GM23338 (cell line): ENCODE results near the gene NEURL1B. TPM values are rescaled to one million over a fixed set of nuclear protein-coding genes. Genes with fewer than 3 reads are reported as not detected.

Experiments
- ATAC-seq: fragments of 200-7000 bp; cut with Tn5 transposase; 3 replicates; pipeline ENCODE4 v1.9.1; 2020
- DNase-seq: peaks from one replicate; pipeline ENCODE4 v3.0.0-alpha.2; 2015; ENCODE audit warnings: low spot score
- H2AFZ ChIP-seq: fragments of 200-600 bp; sonication (generic); 2 replicates; pipeline ENCODE4 v1.8.0; 2016; ENCODE audit warnings: antibody characterized with exemption, mild to moderate bottlenecking, moderate library complexity
- H3F3A ChIP-seq: fragments of 200-600 bp; sonication (generic); replicated peaks from 2 replicates; pipeline ENCODE4 v1.8.0; 2017; ENCODE audit warnings: antibody characterized with exemption, mixed run types, low read depth
- H3K27ac ChIP-seq: fragments of 200-600 bp; sonication (generic); 2 replicates; pipeline ENCODE4 v1.6.1; 2016; ENCODE audit warnings: low read depth
- H3K27me3 ChIP-seq: fragments of 200-600 bp; sonication (generic); 2 replicates; pipeline ENCODE4 v1.8.0; 2016; ENCODE audit warnings: mild to moderate bottlenecking, mixed run types, moderate library complexity; ENCODE audit not compliant: insufficient read depth
- H3K36me3 ChIP-seq: fragments of 200-600 bp; sonication (generic); 2 replicates; pipeline ENCODE4 v1.8.0; 2016; ENCODE audit warnings: mild to moderate bottlenecking; ENCODE audit not compliant: insufficient read depth
- H3K4me1 ChIP-seq: fragments of 200-600 bp; sonication (generic); 2 replicates; pipeline ENCODE4 v1.8.0; 2016; ENCODE audit warnings: mild to moderate bottlenecking, moderate library complexity; ENCODE audit not compliant: insufficient read depth
- H3K4me2 ChIP-seq: fragments of 200-600 bp; sonication (generic); 2 replicates; pipeline ENCODE4 v1.7.1; 2017; ENCODE audit warnings: mixed run types
- H3K4me3 ChIP-seq: fragments of 200-600 bp; sonication (generic); 2 replicates; pipeline ENCODE4 v1.6.1; 2016; ENCODE audit warnings: mixed run types
- H3K79me2 ChIP-seq: fragments of 200-600 bp; sonication (generic); replicated peaks from 2 replicates; pipeline ENCODE4 v1.8.0; 2017; ENCODE audit warnings: mild to moderate bottlenecking; ENCODE audit not compliant: insufficient read depth
- H3K9me2 ChIP-seq: fragments of 200-600 bp; sonication (generic); 2 replicates; pipeline ENCODE4 v1.8.0; 2017; ENCODE audit not compliant: insufficient read depth
- H4K20me1 ChIP-seq: fragments of 200-600 bp; sonication (generic); replicated peaks from 2 replicates; pipeline ENCODE4 v1.8.0; 2017; ENCODE audit warnings: mild to moderate bottlenecking; ENCODE audit not compliant: insufficient read depth
- H3K27ac Mint-ChIP-seq: 2 replicates; pipeline ENCODE4 v1.8.0; 2020; ENCODE audit warnings: inconsistent platforms, mild to moderate bottlenecking, moderate library complexity, mixed read lengths
- H3K27me3 Mint-ChIP-seq: 3 replicates; pipeline ENCODE4 v1.8.0; 2022; ENCODE audit warnings: low read depth, mild to moderate bottlenecking, moderate library complexity, mixed read lengths, inconsistent platforms; ENCODE audit not compliant: insufficient read depth, poor library complexity
- H3K36me3 Mint-ChIP-seq: 3 replicates; pipeline ENCODE4 v1.8.0; 2021; ENCODE audit warnings: low read depth, mild to moderate bottlenecking, inconsistent platforms, moderate library complexity, mixed read lengths
- H3K4me1 Mint-ChIP-seq: 3 replicates; pipeline ENCODE4 v1.8.0; 2020; ENCODE audit warnings: mild to moderate bottlenecking, inconsistent platforms, mixed read lengths
- H3K4me3 Mint-ChIP-seq: 3 replicates; pipeline ENCODE4 v1.8.0; 2021; ENCODE audit warnings: moderate library complexity, mild to moderate bottlenecking, inconsistent platforms, mixed read lengths
- H3K9me3 Mint-ChIP-seq: 3 replicates; pipeline ENCODE4 v1.8.0; 2020; ENCODE audit warnings: moderate library complexity, mild to moderate bottlenecking, inconsistent platforms, mixed read lengths
- CREB1 ChIP-seq: fragments of 250-450 bp; sonication (Bioruptor Pico); IDR thresholded peaks from 2 replicates; pipeline ENCODE4 v1.5.0; 2020; ENCODE audit warnings: low read depth, mild to moderate bottlenecking, moderate library complexity
- NANOG ChIP-seq: IDR thresholded peaks from 2 replicates; pipeline ENCODE4 v1.6.1; 2016; ENCODE audit warnings: antibody characterized with exemption, borderline replicate concordance
- POLR2AphosphoS5 ChIP-seq: IDR thresholded peaks from 2 replicates; pipeline ENCODE4 v1.6.1; 2016; ENCODE audit warnings: antibody characterized with exemption, low read depth
- ZNF114 ChIP-seq: fragments of 250-450 bp; sonication (Bioruptor Pico); IDR thresholded peaks from 2 replicates; pipeline ENCODE4 v1.5.0; 2020; ENCODE audit warnings: mild to moderate bottlenecking, moderate library complexity
- ZNF331 ChIP-seq: fragments of 250-450 bp; sonication (Bioruptor Pico); IDR thresholded peaks from 2 replicates; pipeline ENCODE4 v1.5.0; 2020; ENCODE audit warnings: low read depth, mild to moderate bottlenecking, moderate library complexity
- polyA plus RNA-seq: library from polyadenylated mRNA; unstranded; fragments of >200 nt; fragmentation: Nextera tagmentation; extraction: Ambion mirVana; gene quantifications from 2 replicates; pipeline ENCODE4 v1.2.1, GENCODE V29; 2016
- total RNA-seq: library from RNA; depleted of rRNA; stranded (reverse); fragments of >200 nt; shearing (Covaris generic); gene quantifications from 2 replicates; pipeline ENCODE4 v1.2.3, GENCODE V29; 2014
- TF ChIP-seq, protein P1 (sequence below): IDR thresholded peaks from one replicate; pipeline ENCODE4 v1.6.1; 2018; ENCODE audit warnings: antibody characterized with exemption; ENCODE audit not compliant: unreplicated experiment
- TF ChIP-seq, protein P2 (sequence below): fragments of 250-450 bp; sonication (Bioruptor Pico); IDR thresholded peaks from 2 replicates; pipeline ENCODE4 v1.5.0; 2020; ENCODE audit warnings: mild to moderate bottlenecking, moderate library complexity
- TF ChIP-seq, protein P3 (sequence below): IDR thresholded peaks from 2 replicates; pipeline ENCODE4 v1.6.1; 2016; ENCODE audit warnings: antibody characterized with exemption

The NEURL1B gene
- total and polyA plus RNA-seq, 2 experiments from 2014 or later: 1.9 to 13.3 TPM

DNA sequence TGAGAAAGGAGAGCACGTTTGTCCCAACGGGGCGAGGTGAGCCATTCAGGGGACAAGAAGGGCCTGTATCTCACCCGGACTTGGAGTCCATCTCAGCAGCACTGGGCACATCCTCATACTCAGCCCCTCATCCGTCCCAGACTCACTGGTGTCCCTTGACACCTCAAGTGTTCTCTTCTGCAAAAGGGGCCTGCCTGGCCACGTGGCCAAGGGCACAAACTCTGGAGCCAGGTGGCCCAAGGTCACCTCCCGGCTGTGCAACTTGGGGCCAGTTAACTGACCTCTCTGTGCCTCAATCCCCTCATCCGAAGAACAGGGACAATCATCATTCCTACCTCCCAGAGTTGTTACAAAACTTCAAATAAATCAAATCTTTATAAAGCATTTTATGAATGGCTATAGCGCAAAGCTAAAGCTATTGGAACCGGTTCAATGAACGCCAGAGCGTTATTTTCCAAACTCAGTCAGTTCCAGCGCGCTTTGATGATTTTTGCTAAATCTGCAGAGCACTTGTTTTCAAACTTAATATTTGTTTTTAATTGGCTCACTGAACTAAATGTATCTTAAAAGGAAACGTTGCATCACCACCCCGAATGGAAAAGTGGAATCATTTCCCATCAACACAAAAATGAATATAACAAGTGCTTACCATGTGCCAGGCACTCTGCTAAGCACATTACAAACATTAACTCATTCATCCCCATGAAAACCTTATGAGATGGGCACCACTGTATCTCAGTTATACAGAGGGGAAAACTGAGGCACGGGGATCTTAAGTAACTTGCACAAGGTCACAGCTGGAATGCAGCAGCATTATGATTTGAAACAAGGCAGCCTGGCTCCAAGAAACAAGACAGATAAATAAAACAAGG, 80.6 kb downstream of the NEURL1B start:
- ATAC-seq (no peak), DNase-seq (no peak)
- no peak overlapping the region for H3K27ac Mint-ChIP-seq
- peaks cover 10% of the 10 kb centered on the region for H3K27me3 Mint-ChIP-seq
- Histone ChIP-seq H3K27me3 (peaks cover 12% of the 10 kb centered on the region; the same call in 1 of the 2 replicates), H4K20me1 (no peaks in the 10 kb centered on the region; the same call in 1 of the 2 replicates), H3K36me3 (no peaks in the 10 kb centered on the region), H3F3A (no peaks in the 10 kb centered on the region), H3K4me3 (no peak overlapping the region), H3K4me1 (peaks cover 4% of the 10 kb centered on the region; the same call in 1 of the 2 replicates), H3K4me2 (no peak overlapping the region), H3K27ac (no peak overlapping the region), H3K9me2 (0 out of 2 replicates have a peak, but pooled peaks cover 6% of the 10 kb centered on the region), H3K79me2 (no peaks in the 10 kb centered on the region), H2AFZ (no peak overlapping the region)
- no peak for TF ChIP-seq ZNF114 (CRISPR knock-in tag)
- TF ChIP-seq, protein P1, sequence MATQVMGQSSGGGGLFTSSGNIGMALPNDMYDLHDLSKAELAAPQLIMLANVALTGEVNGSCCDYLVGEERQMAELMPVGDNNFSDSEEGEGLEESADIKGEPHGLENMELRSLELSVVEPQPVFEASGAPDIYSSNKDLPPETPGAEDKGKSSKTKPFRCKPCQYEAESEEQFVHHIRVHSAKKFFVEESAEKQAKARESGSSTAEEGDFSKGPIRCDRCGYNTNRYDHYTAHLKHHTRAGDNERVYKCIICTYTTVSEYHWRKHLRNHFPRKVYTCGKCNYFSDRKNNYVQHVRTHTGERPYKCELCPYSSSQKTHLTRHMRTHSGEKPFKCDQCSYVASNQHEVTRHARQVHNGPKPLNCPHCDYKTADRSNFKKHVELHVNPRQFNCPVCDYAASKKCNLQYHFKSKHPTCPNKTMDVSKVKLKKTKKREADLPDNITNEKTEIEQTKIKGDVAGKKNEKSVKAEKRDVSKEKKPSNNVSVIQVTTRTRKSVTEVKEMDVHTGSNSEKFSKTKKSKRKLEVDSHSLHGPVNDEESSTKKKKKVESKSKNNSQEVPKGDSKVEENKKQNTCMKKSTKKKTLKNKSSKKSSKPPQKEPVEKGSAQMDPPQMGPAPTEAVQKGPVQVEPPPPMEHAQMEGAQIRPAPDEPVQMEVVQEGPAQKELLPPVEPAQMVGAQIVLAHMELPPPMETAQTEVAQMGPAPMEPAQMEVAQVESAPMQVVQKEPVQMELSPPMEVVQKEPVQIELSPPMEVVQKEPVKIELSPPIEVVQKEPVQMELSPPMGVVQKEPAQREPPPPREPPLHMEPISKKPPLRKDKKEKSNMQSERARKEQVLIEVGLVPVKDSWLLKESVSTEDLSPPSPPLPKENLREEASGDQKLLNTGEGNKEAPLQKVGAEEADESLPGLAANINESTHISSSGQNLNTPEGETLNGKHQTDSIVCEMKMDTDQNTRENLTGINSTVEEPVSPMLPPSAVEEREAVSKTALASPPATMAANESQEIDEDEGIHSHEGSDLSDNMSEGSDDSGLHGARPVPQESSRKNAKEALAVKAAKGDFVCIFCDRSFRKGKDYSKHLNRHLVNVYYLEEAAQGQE: no peak
- H3K9me3 Mint-ChIP-seq: no peaks in the 10 kb centered on the region; the same call in 2 of the 3 replicates
- peaks cover 2% of the 10 kb centered on the region; the same call in 1 of the 3 replicates for H3K4me1 Mint-ChIP-seq
- no peak overlapping the region for H3K4me3 Mint-ChIP-seq
- no peaks in the 10 kb centered on the region for H3K36me3 Mint-ChIP-seq

DNA sequence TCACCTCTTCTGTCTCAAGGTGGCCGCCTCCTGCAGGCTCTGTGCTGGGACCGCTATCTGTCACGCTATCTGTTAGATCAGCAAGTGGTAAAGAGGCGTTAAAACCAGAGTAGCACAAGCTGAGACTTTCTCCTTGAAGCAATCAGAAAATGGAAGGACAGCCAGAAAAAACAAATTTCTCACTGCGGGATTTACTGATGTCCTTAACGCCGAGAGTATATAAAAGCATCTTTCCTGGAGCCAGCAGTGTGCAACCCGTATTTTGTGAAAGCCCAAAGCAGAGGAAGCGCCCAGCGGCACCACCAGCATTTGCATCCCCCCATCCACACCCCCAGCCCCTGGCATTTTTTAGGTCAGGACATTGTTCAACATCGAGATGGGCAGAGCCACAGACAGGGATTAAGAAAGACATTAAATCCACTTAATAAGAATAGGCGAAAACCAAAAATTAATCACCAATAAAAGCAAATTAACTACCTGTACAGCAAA, 81.3 kb downstream of the NEURL1B start:
- no peak overlapping the region for H3K4me3 Mint-ChIP-seq
- Histone ChIP-seq H3K79me2 (no peaks in the 10 kb centered on the region), H3K4me3 (no peak overlapping the region), H4K20me1 (no peaks in the 10 kb centered on the region; the same call in 1 of the 2 replicates), H3K9me2 (0 out of 2 replicates have a peak, but pooled peaks cover 6% of the 10 kb centered on the region), H3K27ac (no peak overlapping the region), H3K4me1 (peaks cover under 1% of the 10 kb centered on the region; the same call in 1 of the 2 replicates), H3F3A (no peaks in the 10 kb centered on the region), H3K36me3 (no peaks in the 10 kb centered on the region), H3K27me3 (peaks cover 8% of the 10 kb centered on the region; the same call in 1 of the 2 replicates), H2AFZ (no peak overlapping the region), H3K4me2 (no peak overlapping the region)
- DNase-seq (no peak), ATAC-seq (no peak)
- H3K36me3 Mint-ChIP-seq: no peaks in the 10 kb centered on the region
- no peaks in the 10 kb centered on the region; the same call in 2 of the 3 replicates for H3K9me3 Mint-ChIP-seq
- peaks cover 3% of the 10 kb centered on the region for H3K27me3 Mint-ChIP-seq
- no peaks in the 10 kb centered on the region for H3K4me1 Mint-ChIP-seq
- H3K27ac Mint-ChIP-seq: no peak overlapping the region
- TF ChIP-seq ZNF331: no peak
- TF ChIP-seq, protein P2, sequence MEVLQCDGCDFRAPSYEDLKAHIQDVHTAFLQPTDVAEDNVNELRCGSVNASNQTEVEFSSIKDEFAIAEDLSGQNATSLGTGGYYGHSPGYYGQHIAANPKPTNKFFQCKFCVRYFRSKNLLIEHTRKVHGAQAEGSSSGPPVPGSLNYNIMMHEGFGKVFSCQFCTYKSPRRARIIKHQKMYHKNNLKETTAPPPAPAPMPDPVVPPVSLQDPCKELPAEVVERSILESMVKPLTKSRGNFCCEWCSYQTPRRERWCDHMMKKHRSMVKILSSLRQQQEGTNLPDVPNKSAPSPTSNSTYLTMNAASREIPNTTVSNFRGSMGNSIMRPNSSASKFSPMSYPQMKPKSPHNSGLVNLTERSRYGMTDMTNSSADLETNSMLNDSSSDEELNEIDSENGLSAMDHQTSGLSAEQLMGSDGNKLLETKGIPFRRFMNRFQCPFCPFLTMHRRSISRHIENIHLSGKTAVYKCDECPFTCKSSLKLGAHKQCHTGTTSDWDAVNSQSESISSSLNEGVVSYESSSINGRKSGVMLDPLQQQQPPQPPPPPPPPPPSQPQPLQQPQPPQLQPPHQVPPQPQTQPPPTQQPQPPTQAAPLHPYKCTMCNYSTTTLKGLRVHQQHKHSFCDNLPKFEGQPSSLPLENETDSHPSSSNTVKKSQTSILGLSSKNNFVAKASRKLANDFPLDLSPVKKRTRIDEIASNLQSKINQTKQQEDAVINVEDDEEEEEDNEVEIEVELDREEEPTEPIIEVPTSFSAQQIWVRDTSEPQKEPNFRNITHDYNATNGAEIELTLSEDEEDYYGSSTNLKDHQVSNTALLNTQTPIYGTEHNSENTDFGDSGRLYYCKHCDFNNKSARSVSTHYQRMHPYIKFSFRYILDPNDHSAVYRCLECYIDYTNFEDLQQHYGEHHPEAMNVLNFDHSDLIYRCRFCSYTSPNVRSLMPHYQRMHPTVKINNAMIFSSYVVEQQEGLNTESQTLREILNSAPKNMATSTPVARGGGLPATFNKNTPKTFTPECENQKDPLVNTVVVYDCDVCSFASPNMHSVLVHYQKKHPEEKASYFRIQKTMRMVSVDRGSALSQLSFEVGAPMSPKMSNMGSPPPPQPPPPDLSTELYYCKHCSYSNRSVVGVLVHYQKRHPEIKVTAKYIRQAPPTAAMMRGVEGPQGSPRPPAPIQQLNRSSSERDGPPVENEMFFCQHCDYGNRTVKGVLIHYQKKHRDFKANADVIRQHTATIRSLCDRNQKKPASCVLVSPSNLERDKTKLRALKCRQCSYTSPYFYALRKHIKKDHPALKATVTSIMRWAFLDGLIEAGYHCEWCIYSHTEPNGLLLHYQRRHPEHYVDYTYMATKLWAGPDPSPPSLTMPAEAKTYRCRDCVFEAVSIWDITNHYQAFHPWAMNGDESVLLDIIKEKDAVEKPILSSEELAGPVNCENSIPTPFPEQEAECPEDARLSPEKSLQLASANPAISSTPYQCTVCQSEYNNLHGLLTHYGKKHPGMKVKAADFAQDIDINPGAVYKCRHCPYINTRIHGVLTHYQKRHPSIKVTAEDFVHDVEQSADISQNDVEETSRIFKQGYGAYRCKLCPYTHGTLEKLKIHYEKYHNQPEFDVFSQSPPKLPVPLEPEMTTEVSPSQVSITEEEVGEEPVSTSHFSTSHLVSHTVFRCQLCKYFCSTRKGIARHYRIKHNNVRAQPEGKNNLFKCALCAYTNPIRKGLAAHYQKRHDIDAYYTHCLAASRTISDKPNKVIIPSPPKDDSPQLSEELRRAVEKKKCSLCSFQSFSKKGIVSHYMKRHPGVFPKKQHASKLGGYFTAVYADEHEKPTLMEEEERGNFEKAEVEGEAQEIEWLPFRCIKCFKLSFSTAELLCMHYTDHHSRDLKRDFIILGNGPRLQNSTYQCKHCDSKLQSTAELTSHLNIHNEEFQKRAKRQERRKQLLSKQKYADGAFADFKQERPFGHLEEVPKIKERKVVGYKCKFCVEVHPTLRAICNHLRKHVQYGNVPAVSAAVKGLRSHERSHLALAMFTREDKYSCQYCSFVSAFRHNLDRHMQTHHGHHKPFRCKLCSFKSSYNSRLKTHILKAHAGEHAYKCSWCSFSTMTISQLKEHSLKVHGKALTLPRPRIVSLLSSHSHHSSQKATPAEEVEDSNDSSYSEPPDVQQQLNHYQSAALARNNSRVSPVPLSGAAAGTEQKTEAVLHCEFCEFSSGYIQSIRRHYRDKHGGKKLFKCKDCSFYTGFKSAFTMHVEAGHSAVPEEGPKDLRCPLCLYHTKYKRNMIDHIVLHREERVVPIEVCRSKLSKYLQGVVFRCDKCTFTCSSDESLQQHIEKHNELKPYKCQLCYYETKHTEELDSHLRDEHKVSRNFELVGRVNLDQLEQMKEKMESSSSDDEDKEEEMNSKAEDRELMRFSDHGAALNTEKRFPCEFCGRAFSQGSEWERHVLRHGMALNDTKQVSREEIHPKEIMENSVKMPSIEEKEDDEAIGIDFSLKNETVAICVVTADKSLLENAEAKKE: no peak
- TF ChIP-seq, protein P3, sequence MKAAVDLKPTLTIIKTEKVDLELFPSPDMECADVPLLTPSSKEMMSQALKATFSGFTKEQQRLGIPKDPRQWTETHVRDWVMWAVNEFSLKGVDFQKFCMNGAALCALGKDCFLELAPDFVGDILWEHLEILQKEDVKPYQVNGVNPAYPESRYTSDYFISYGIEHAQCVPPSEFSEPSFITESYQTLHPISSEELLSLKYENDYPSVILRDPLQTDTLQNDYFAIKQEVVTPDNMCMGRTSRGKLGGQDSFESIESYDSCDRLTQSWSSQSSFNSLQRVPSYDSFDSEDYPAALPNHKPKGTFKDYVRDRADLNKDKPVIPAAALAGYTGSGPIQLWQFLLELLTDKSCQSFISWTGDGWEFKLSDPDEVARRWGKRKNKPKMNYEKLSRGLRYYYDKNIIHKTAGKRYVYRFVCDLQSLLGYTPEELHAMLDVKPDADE: no peak
- TF ChIP-seq POLR2AphosphoS5: no peak
- no peak for TF ChIP-seq ZNF114 (CRISPR knock-in tag)
- TF ChIP-seq NANOG: no peak
- no peak for TF ChIP-seq CREB1 (CRISPR knock-in tag)
